Heart left ventricle (tissue), 13 donors: ENCODE data around the gene PPP2R3A.

Source experiments
- POLR2A ChIP-seq, 2 donors: fragments of 450-650 bp; IDR thresholded peaks; one replicate each; pipeline ENCODE4 v1.6.1; 2017; ENCODE audit warnings: antibody characterized with exemption in 2 of 2, mild to moderate bottlenecking in 2 of 2, moderate library complexity in 2 of 2
- TF ChIP-seq, protein P1 (sequence below), 12 donors: fragments of 200-600 bp; sonication (generic) in 4 of 12; IDR thresholded peaks; one replicate each; pipeline versions ENCODE4 v1.5.0 to v1.8.0; 2018 to 2022; ENCODE audit warnings: antibody characterized with exemption in 12 of 12, mild to moderate bottlenecking in 5 of 12
- donor health status: ischemic (EF 13 %, LVEDD 7.1; RV severe dilation, severe dysfunction).
- donor health status: DM: no; HTN: yes; CAD: no.
- donor health status: DM: no; HTN: no; CAD: no.
- donor health status: ischemic (EF 25% LVEDD 6.9; RV normal size, moderate dysfunction).
- donor health status: ischemic (EF 25% LVEDD 5.7; RV mildly dilated, moderate dysfunction).
- donor health status: ischemic (EF 35%, LVEDD 5.7; RV mildly dilated, moderate dysfunction).
- donor health status: nonischemic (EF 11% LVEDD 7.7; RV severe dilation, severe dysfunction).
- donor health status: DM: yes; HTN: yes; CAD: no.
- donor health status: PGD.
- donor health status: ischemic (EF 29% LVEDD 5.4; RV normal size, mild dysfunction).
- donor health status: nonischemic (EF 23%, LVEDD 6.1; RV moderate dilation, normal function).

DNA sequence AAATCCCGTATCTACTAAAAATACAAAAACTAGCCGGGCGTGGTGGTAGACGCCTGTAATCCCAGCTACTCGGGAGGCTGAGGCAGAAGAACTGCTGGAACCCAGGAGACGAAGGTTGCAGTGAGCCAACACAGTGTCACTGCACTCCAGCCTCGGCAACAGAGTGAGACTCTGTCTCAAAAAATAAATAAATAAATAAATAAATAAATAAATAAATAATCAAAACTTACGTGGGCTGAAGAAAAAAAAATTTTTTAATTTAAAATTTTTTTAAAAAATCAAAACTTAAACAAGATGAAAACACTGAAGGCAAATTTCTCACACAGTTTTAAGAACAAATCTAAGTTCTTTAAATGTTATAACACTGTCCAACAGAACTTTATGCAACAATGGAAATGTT, 216.2 kb downstream of the PPP2R3A start:
- TF ChIP-seq, protein P1, sequence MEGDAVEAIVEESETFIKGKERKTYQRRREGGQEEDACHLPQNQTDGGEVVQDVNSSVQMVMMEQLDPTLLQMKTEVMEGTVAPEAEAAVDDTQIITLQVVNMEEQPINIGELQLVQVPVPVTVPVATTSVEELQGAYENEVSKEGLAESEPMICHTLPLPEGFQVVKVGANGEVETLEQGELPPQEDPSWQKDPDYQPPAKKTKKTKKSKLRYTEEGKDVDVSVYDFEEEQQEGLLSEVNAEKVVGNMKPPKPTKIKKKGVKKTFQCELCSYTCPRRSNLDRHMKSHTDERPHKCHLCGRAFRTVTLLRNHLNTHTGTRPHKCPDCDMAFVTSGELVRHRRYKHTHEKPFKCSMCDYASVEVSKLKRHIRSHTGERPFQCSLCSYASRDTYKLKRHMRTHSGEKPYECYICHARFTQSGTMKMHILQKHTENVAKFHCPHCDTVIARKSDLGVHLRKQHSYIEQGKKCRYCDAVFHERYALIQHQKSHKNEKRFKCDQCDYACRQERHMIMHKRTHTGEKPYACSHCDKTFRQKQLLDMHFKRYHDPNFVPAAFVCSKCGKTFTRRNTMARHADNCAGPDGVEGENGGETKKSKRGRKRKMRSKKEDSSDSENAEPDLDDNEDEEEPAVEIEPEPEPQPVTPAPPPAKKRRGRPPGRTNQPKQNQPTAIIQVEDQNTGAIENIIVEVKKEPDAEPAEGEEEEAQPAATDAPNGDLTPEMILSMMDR (IDR thresholded peaks at IDR 0.05): no peak
- no peak for TF ChIP-seq POLR2A (IDR thresholded peaks at IDR 0.05)
